Erythroblast (primary cell): ENCODE results near the gene STX19.

Experiments
- GATA1 ChIP-seq: IDR thresholded peaks from 2 replicates; pipeline ENCODE4 v1.6.1; 2011; ENCODE audit warnings: low read depth, mild to moderate bottlenecking, control low read depth, low read length, moderate library complexity
- POLR2A ChIP-seq: IDR thresholded peaks from 2 replicates; pipeline ENCODE4 v1.6.1; 2011; ENCODE audit warnings: mild to moderate bottlenecking, low read length

GRCh38 chr3:94049267-94049666 is 20.9 kb upstream of the STX19 start:
- TF ChIP-seq POLR2A (no peak), GATA1 (no peak)
